MM.1S (cell line): ENCODE results near the gene GTSE1.

Source experiments
- DNase-seq: peaks from one replicate; pipeline ENCODE4 v3.0.0-alpha.2; 2015
- H2AFZ ChIP-seq: fragments of 300-600 bp; sonication (generic); 2 replicates; pipeline ENCODE4 v1.6.0; 2016; ENCODE audit warnings: antibody characterized with exemption, low read length
- H3F3A ChIP-seq: fragments of 300-600 bp; sonication (generic); 2 replicates; pipeline ENCODE4 v1.6.1; 2016; ENCODE audit warnings: mild to moderate bottlenecking, antibody characterized with exemption, low read length, moderate library complexity, mixed read lengths; ENCODE audit not compliant: insufficient read depth
- H3K27ac ChIP-seq: fragments of 300-600 bp; sonication (generic); 2 replicates; pipeline ENCODE4 v1.5.1; 2016; ENCODE audit warnings: mild to moderate bottlenecking, low read length
- H3K27me3 ChIP-seq: fragments of 300-600 bp; sonication (generic); replicated peaks from 2 replicates; pipeline ENCODE4 v1.6.0; 2016; ENCODE audit warnings: low read length; ENCODE audit not compliant: insufficient read depth
- H3K36me3 ChIP-seq: fragments of 300-600 bp; sonication (generic); replicated peaks from 2 replicates; pipeline ENCODE4 v1.6.1; 2016; ENCODE audit warnings: mild to moderate bottlenecking, low read length, mixed read lengths; ENCODE audit not compliant: insufficient read depth
- H3K4me1 ChIP-seq: fragments of 300-600 bp; sonication (generic); 2 replicates; pipeline ENCODE4 v1.6.1; 2016; ENCODE audit warnings: low read length, mixed read lengths
- H3K4me2 ChIP-seq: fragments of 300-600 bp; sonication (generic); 2 replicates; pipeline ENCODE4 v1.6.0; 2016; ENCODE audit warnings: low read depth, low read length
- H3K4me3 ChIP-seq: fragments of 300-600 bp; sonication (generic); 2 replicates; pipeline ENCODE4 v1.5.1; 2016; ENCODE audit warnings: low read length, mixed read lengths
- H3K79me2 ChIP-seq: fragments of 300-600 bp; sonication (generic); 2 replicates; pipeline ENCODE4 v1.6.1; 2016; ENCODE audit warnings: mixed run types, low read length, mixed read lengths
- H3K9ac ChIP-seq: fragments of 300-600 bp; sonication (generic); 2 replicates; pipeline ENCODE4 v1.6.1; 2016; ENCODE audit warnings: low read length, mixed read lengths
- H3K9me2 ChIP-seq: fragments of 300-600 bp; sonication (generic); replicated peaks from 2 replicates; pipeline ENCODE4 v1.6.1; 2016; ENCODE audit warnings: mild to moderate bottlenecking, low read length, mixed read lengths; ENCODE audit not compliant: insufficient read depth
- H3K9me3 ChIP-seq: fragments of 300-600 bp; sonication (generic); replicated peaks from 2 replicates; pipeline ENCODE4 v1.6.1; 2016; ENCODE audit warnings: mild to moderate bottlenecking, low read length, mixed read lengths; ENCODE audit not compliant: insufficient read depth
- H4K20me1 ChIP-seq: fragments of 300-600 bp; sonication (generic); 2 replicates; pipeline ENCODE4 v1.6.1; 2016; ENCODE audit warnings: mild to moderate bottlenecking, low read length, moderate library complexity, mixed read lengths; ENCODE audit not compliant: insufficient read depth
- CTCF ChIP-seq: fragments of 300-600 bp; sonication (generic); IDR thresholded peaks from 2 replicates; pipeline ENCODE4 v1.5.1; 2016; ENCODE audit warnings: antibody characterized with exemption, low read length, mixed read lengths
- EZH2 ChIP-seq: fragments of 300-600 bp; sonication (generic); optimal IDR thresholded peaks from 2 replicates; pipeline ENCODE3; 2017; ENCODE audit warnings: low read depth, mild to moderate bottlenecking, antibody characterized with exemption, low read length, mixed read lengths
- EZH2phosphoT487 ChIP-seq: fragments of 300-600 bp; sonication (generic); IDR thresholded peaks from 2 replicates; pipeline ENCODE4 v1.6.1; 2018; ENCODE audit warnings: antibody characterized with exemption, low read length

GTSE1 gene

GRCh38 chr22:46352691-46353386 is 56.2 kb downstream of the GTSE1 start:
- Histone ChIP-seq H2AFZ (no peak overlapping the region), H3K79me2 (peaks cover 5% of the 10 kb centered on the region; the same call in 1 of the 2 replicates), H3K36me3 (peaks cover 4% of the 10 kb centered on the region; the same call in 1 of the 2 replicates), H3F3A (no peaks in the 10 kb centered on the region), H3K9ac (no peak overlapping the region), H4K20me1 (no peaks in the 10 kb centered on the region; the same call in 1 of the 2 replicates), H3K27me3 (no peaks in the 10 kb centered on the region), H3K27ac (no peak overlapping the region), H3K4me2 (no peak overlapping the region), H3K9me2 (no peaks in the 10 kb centered on the region), H3K4me1 (no peaks in the 10 kb centered on the region), H3K4me3 (no peak overlapping the region), H3K9me3 (no peaks in the 10 kb centered on the region)
- no peak for DNase-seq
- TF ChIP-seq EZH2phosphoT487 (no peak), CTCF (no peak), EZH2 (no peak)

GRCh38 chr22:46353483-46354105 is 56.9 kb downstream of the GTSE1 start:
- no peaks in the 10 kb centered on the region; the same call in 1 of the 2 replicates for H4K20me1 ChIP-seq
- H2AFZ ChIP-seq = no peak overlapping the region
- no peak overlapping the region for H3K4me3 ChIP-seq
- DNase-seq = no peak
- no peaks in the 10 kb centered on the region; the same call in 1 of the 2 replicates for H3K79me2 ChIP-seq
- no peaks in the 10 kb centered on the region for H3K9me3 ChIP-seq
- H3K4me2 ChIP-seq = no peak overlapping the region
- H3K36me3 ChIP-seq = peaks cover 4% of the 10 kb centered on the region; the same call in 1 of the 2 replicates
- H3K9me2 ChIP-seq = no peaks in the 10 kb centered on the region
- H3K27ac ChIP-seq = no peak overlapping the region
- H3K27me3 ChIP-seq = no peaks in the 10 kb centered on the region
- no peaks in the 10 kb centered on the region for H3K4me1 ChIP-seq
- TF ChIP-seq EZH2phosphoT487 (no peak), EZH2 (no peak), CTCF (no peak)
- no peaks in the 10 kb centered on the region for H3F3A ChIP-seq
- H3K9ac ChIP-seq = no peak overlapping the region

- Histone ChIP-seq H3K9ac (no peak overlapping the region), H3K27me3 (no peaks in the 10 kb centered on the region), H4K20me1 (no peaks in the 10 kb centered on the region; the same call in 1 of the 2 replicates), H3K27ac (no peak overlapping the region), H3K4me2 (no peak overlapping the region), H2AFZ (no peak overlapping the region), H3K4me3 (no peak overlapping the region), H3K9me2 (no peaks in the 10 kb centered on the region), H3K36me3 (peaks cover 4% of the 10 kb centered on the region; the same call in 1 of the 2 replicates), H3K79me2 (no peaks in the 10 kb centered on the region; the same call in 1 of the 2 replicates), H3K9me3 (no peaks in the 10 kb centered on the region), H3F3A (no peaks in the 10 kb centered on the region), H3K4me1 (no peaks in the 10 kb centered on the region)
- no peak for DNase-seq
- no peak for TF ChIP-seq EZH2
- no peak for TF ChIP-seq EZH2phosphoT487
- no peak for TF ChIP-seq CTCF
Measured at GRCh38 chr22:46354176-46354992, 57.7 kb downstream of the GTSE1 start.
